ENCODE measurements around the gene BCAS3. TPM values are rescaled to one million over a fixed set of nuclear protein-coding genes. Genes with fewer than 3 reads are reported as not detected.
"Not testable (repeated sequence)": the region's sequence is repeated elsewhere in the genome, so short reads cannot be mapped to it uniquely, and the experiment has no call there.

The BCAS3 gene
- 12.2 and 12.5 TPM in 2 replicates for total RNA-seq

GRCh38 chr17:60677308-60678117, at the start of gene BCAS3:
Gene BCAS3 (plus strand): TSS chr17:60677851.
- intact Hi-C loops (cut with micrococcal nuclease) = loop anchor here (1.0 to 2.0 kb wide), 3 partner anchors 77 to 285 kb away; partner anchors contain the start of genes APPBP2, PPM1D and USP32

- intact Hi-C loops (cut with micrococcal nuclease) = no loop called here
Observed at GRCh38 chr17:60628252-60628889, 49.3 kb upstream of the BCAS3 start.

GRCh38 chr17:60629120-60629519, 48.5 kb upstream of the BCAS3 start:
- intact Hi-C loops (cut with micrococcal nuclease) = no loop called here

DNA sequence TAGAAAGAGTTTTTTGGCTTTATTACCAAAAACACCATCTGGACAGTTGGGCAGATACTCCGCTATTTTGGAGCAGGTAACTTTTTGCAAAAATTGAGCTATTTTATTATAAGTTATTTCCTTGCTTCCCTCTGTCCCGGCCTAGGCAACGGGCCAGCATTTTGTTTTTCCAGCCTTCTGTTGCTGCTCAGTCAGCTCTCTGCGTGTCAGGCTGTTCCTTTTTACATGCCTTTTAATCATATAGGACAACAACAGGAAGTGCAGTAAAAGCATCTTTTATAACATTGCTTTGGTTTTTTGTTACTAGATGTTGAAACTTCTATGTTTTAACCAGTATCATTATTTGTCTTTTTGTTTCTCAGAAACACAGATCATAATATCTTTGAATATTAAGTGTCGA, 47.3 kb upstream of the BCAS3 start:
- intact Hi-C loops (cut with micrococcal nuclease) = no loop called here

GRCh38 chr17:60631119-60631518, 46.5 kb upstream of the BCAS3 start:
- intact Hi-C loops (cut with micrococcal nuclease) = no loop called here

- intact Hi-C loops (cut with micrococcal nuclease) = loop anchor here (1.0 to 5.0 kb wide), 3 partner anchors 37 to 216 kb away; partner anchors contain the start of gene PPM1D
Observed at GRCh38 chr17:60637683-60638082, 40.0 kb upstream of the BCAS3 start.

- intact Hi-C loops (cut with micrococcal nuclease) = loop anchor here (2.0 to 5.0 kb wide), 2 partner anchors 38 to 202 kb away; partner anchors contain the start of gene PPM1D
Observed at GRCh38 chr17:60639019-60639330, 38.7 kb upstream of the BCAS3 start.

DNA sequence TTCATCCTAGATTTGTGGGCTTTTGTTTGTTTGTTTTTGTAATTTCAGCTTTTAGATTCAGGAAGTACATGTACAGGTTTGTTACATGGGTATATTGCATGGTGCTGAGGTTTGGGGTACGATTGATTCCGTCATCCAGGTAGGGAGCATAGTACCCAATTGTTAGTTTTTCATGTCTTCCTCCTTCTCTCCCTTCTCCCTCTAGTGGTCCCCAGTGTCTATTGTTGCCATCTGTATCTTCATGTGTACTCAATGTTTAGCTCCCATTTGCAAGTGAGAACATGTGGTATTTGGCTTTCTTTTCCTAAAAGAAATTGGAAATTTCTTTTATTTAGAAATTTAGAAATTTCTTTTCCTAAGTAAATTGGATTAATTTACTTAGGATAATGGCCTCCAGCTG, 37.1 kb upstream of the BCAS3 start:
- intact Hi-C loops (cut with micrococcal nuclease) = no loop called here

DNA sequence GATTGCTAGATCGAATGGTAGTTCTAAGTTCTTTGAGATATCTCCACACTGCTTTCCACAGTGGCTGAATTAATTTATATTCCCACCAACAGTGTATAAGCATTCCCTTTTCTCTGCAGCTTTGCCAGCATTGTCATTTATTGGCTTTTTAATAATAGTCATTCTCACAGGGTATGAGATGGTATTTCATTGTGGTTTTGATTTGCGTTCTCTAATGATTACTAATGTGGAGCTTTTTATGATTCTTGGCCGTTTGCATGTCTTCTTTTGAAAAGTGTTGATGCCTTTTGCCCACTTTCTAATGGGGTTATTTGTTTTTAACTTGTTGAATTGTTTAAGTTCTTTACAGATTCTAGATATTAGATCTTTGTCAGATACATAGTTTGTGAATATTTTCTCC, 36.5 kb upstream of the BCAS3 start:
- intact Hi-C loops (cut with micrococcal nuclease) = no loop called here

DNA sequence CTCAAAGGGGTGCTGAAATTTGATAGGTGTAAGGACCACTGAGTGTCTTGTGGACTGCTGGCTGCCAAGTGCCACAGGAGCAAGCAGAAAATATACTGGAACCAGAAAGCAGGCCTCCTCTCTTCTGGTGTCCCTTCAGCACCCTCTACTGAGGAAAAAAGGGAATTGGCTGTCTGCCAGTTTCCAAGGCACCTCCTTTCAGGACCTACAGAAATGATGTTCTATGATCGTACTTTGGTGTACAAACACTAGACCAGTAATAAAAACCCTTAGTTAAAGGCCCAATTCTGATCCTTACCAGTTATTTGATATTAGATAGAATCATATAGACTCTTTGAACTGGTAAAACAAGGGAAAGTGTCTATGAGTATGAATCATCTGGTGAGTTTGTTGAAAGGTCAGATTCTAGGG, 35.8 kb upstream of the BCAS3 start:
- intact Hi-C loops (cut with micrococcal nuclease) = no loop called here

- intact Hi-C loops (cut with micrococcal nuclease) = no loop called here
Observed at GRCh38 chr17:60645918-60646523, 31.6 kb upstream of the BCAS3 start.

GRCh38 chr17:60646701-60647100, 30.9 kb upstream of the BCAS3 start:
- intact Hi-C loops (cut with micrococcal nuclease) = no loop called here

DNA sequence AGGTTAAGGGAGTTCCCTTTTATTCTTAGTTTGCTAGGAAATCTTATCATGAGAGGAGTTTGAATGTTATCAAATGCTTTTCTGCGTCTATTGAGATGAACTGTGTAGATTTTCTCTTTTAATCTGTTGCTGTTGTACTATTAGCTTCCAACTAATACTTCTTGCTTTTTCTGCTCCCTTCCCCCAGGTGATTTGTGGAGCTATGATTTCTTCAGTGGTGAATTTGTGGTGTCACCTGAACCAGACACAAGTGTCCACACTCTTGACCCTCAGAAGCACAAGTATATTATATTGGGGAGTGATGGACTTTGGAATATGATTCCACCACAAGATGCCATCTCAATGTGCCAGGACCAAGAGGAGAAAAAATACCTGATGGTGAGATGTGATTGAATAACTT, 29.9 kb upstream of the BCAS3 start:
- intact Hi-C loops (cut with micrococcal nuclease) = no loop called here

DNA sequence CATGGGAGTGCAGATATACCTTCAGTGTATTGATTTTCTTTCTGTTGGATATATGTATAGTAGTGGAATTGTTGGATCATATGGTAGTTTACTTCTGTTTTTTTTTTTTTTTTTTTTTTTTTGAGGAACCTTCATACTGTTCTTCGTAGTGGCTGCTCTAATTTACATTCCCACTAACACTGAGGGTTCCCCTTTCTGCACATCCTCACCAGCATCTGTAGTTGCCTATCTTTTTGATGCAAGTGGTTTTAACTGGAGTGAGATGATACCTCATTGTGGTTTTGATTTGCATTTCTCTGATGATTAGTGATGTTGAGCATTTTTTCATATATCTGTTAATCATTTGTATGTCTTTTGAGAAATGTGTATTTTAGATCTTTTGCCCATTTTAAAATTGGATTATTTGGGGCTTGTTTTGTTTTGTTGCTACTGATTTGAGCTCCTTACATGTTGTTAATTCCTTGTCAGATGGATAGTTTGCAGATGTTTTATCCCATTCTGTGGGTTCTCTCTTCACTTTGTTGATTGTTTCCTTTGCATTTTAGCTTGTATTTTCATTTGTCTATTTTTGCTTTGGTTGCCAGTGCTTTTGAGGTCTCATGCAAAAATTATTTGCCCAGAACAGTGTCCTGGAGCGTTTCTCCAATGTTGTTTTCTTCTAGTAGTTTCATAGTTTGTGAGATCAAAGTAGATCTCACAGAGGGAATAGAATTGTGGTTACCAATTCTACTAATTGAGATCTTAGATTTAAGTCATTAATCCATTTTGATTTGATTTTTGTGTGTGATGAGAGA, 25.0 kb upstream of the BCAS3 start:
- intact Hi-C loops (cut with micrococcal nuclease) = no loop called here

DNA sequence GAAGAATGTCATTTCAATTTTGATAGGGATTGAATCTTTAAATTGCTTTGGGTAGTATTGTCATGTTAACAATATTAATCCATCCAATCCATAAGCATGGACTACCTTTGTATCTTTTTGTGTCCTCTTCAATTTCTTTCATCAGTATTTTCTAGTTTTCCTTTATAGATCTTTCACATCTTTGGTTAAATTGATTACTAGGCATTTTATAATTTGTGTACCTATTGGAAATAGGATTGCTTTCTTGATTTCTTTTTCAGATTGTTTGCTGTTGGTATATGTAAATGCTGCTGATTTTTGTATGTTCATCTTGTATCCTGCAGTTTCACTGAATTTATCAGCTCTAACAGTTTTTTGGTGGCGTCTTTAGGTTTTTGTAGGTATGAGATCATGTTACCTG, 24.1 kb upstream of the BCAS3 start:
- intact Hi-C loops (cut with micrococcal nuclease) = no loop called here

- intact Hi-C loops (cut with micrococcal nuclease) = no loop called here
Observed at GRCh38 chr17:60656499-60656898, 21.2 kb upstream of the BCAS3 start.

DNA sequence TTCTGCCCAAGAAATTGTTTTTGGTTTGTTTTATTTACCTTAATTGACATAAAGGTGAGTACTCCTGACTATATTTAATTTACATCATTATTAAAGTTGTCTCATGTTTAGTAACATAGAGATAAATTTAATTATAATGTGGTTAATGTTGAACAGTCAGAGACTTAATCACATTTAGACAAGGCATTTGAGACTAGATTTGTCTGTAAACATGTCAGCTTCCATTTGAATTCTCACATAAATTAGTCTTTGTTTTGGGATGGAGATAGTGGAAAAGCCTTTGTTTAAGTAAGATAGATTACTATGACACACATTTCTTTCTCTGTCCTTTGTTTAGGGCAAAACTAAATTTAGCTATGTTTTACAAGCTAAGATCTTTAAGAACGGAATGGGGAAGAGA, 18.5 kb upstream of the BCAS3 start:
- intact Hi-C loops (cut with micrococcal nuclease) = no loop called here

DNA sequence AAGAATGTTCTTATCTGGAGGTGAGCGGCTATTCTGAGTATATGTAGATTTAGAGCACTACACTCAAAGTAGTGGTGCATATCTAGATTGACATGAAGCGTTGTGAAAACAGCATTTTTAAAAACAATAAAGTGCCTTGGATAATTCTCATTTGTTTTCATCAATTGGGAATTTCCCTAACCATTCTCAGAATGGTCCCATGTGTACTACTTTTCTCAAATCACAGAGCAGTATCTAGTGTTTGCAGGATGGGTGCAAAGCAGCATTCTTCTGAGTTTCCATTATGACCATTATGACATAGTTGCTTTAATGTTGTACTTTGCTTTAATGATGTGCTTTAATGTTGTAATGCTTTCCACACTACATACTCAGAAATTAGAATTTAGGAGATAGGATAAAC, 16.2 kb upstream of the BCAS3 start:
- intact Hi-C loops (cut with micrococcal nuclease) = no loop called here

GRCh38 chr17:60664022-60664421, 13.6 kb upstream of the BCAS3 start:
- intact Hi-C loops (cut with micrococcal nuclease) = no loop called here

GRCh38 chr17:60665602-60666001, 12.0 kb upstream of the BCAS3 start:
- intact Hi-C loops (cut with micrococcal nuclease) = no loop called here

- intact Hi-C loops (cut with micrococcal nuclease) = not testable (repeated sequence)
Observed at GRCh38 chr17:60668741-60669140, 8.9 kb upstream of the BCAS3 start.

DNA sequence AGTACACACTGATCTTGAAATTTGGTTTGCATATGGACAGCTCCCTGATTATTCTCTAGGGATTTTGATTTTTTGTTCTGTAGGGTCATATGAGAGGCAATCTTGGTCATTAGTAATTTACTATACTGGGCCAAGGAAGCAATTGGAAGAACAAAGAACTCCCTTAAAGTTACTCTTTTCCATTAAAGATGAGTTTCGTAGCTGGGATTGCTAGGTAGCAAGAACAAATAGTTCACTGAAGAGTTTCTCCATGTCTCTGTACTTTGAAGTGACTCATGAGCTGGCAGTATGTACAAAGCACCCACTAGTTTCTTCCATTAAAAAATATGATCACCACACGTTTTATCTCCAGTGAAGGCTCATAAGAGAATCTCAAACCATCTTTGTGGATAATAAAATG, 6.2 kb upstream of the BCAS3 start:
- intact Hi-C loops (cut with micrococcal nuclease) = no loop called here

All from T-helper 2 cell treated with Interferon-gamma antibody and Interleukin-4, amounts not matched to agents 100 ng/mL and 5 ng/mL, for 36 hours (primary cell).